ENCODE measurements around the gene SVOPL. TPM values are rescaled to one million over a fixed set of nuclear protein-coding genes. Genes with fewer than 3 reads are reported as not detected.

SVOPL gene
- total RNA-seq, 1 experiment from 2014 or later = not detected

GRCh38 chr7:138669364-138669763 lies 31.8 kb downstream of the SVOPL start:
- Histone ChIP-seq H3K27me3 (ENCODE audit: insufficient read depth, low read length) (no peaks in the 10 kb centered on the region), H3K9me3 (ENCODE audit: control insufficient read depth in 1 of 2, insufficient read depth in 1 of 2, low read depth in 1 of 2, low read length in 2 of 2) (no peaks in the 10 kb centered on the region), H3K4me1 (ENCODE audit: control insufficient read depth in 1 of 2, insufficient read depth in 2 of 2, low read length in 2 of 2) (no peaks in the 10 kb centered on the region), H3K79me2 (ENCODE audit: insufficient read depth, low read length) (no peaks in the 10 kb centered on the region), H2AFZ (ENCODE audit: low read depth, low read length, poor library complexity, severe bottlenecking) (no peak overlapping the region), H3K27ac (ENCODE audit: low read depth, low read length) (no peak overlapping the region), H3K36me3 (ENCODE audit: control insufficient read depth in 1 of 2, insufficient read depth in 2 of 2, low read length in 2 of 2) (no peaks in the 10 kb centered on the region), H3K9me2 (ENCODE audit: insufficient read depth) (no peaks in the 10 kb centered on the region), H3K9ac (ENCODE audit: low read length) (no peak overlapping the region), H3K4me3 (replicated peaks in 1 of 2; ENCODE audit: low read depth in 1 of 2, low read length in 2 of 2) (no peak overlapping the region), H3K4me2 (ENCODE audit: low read length) (no peak overlapping the region), H4K20me1 (ENCODE audit: insufficient read depth) (no peaks in the 10 kb centered on the region)
- ATAC-seq = 0 out of 2 replicates have a peak, but pooled peaks have one; percentile 53
- TF ChIP-seq EGR1 (IDR thresholded peaks at IDR 0.05; ENCODE audit: low read depth) (no peak), ZBTB33 (IDR thresholded peaks at IDR 0.05; ENCODE audit: extremely low read depth, insufficient replicate concordance, low read length) (no peak), ATF3 (IDR thresholded peaks at IDR 0.05) (no peak), CBX3 (IDR thresholded peaks at IDR 0.05; ENCODE audit: low read depth) (no peak), YY1 (IDR thresholded peaks at IDR 0.05; ENCODE audit: extremely low read depth, insufficient replicate concordance, low read depth, low read length) (no peak), RAD21 (IDR thresholded peaks at IDR 0.05; ENCODE audit: low read depth) (no peak)
- no peak for DNase-seq (ENCODE audit: low read depth, low spot score)
- RAD21 ChIA-PET (ENCODE audit: low non-redundant PET in 1 of 2, low total read pairs in 2 of 2, uncharacterized antibody in 2 of 2, unreplicated experiment in 2 of 2) = no interaction called here
- CTCF ChIA-PET = no interaction called here
- BruUV-seq (replicated peaks) = no TSS peak
- POLR2A ChIA-PET = no interaction called here
- intact Hi-C loops (cut with micrococcal nuclease) = no loop called here

GRCh38 chr7:138668946-138669345 lies 32.2 kb downstream of the SVOPL start:
- Histone ChIP-seq H3K36me3 (ENCODE audit: control insufficient read depth in 1 of 2, insufficient read depth in 2 of 2, low read length in 2 of 2) (no peaks in the 10 kb centered on the region), H3K4me1 (ENCODE audit: control insufficient read depth in 1 of 2, insufficient read depth in 2 of 2, low read length in 2 of 2) (no peaks in the 10 kb centered on the region), H3K9me2 (ENCODE audit: insufficient read depth) (no peaks in the 10 kb centered on the region), H3K4me2 (ENCODE audit: low read length) (no peak overlapping the region), H4K20me1 (ENCODE audit: insufficient read depth) (no peaks in the 10 kb centered on the region), H3K9ac (ENCODE audit: low read length) (no peak overlapping the region), H2AFZ (ENCODE audit: low read depth, low read length, poor library complexity, severe bottlenecking) (no peak overlapping the region), H3K27ac (ENCODE audit: low read depth, low read length) (no peak overlapping the region), H3K27me3 (ENCODE audit: insufficient read depth, low read length) (no peaks in the 10 kb centered on the region), H3K79me2 (ENCODE audit: insufficient read depth, low read length) (no peaks in the 10 kb centered on the region), H3K9me3 (ENCODE audit: control insufficient read depth in 1 of 2, insufficient read depth in 1 of 2, low read depth in 1 of 2, low read length in 2 of 2) (no peaks in the 10 kb centered on the region), H3K4me3 (replicated peaks in 1 of 2; ENCODE audit: low read depth in 1 of 2, low read length in 2 of 2) (no peak overlapping the region)
- POLR2A ChIA-PET = no interaction called here
- TF ChIP-seq POLR2AphosphoS5 (IDR thresholded peaks at IDR 0.05; ENCODE audit: low read depth, low read length) = no peak
- intact Hi-C loops (cut with micrococcal nuclease) = no loop called here
- RAD21 ChIA-PET (ENCODE audit: low non-redundant PET in 1 of 2, low total read pairs in 2 of 2, uncharacterized antibody in 2 of 2, unreplicated experiment in 2 of 2) = no interaction called here
- CTCF ChIA-PET = no interaction called here
- DNase-seq (ENCODE audit: low read depth, low spot score) = no peak
- no TSS peak for BruUV-seq (replicated peaks)
- ATAC-seq = no peak

Data from HCT116 (cell line).